GM21723 (cell line): ENCODE measurements around the gene SNX30.

Experiments
- ATAC-seq: cut with Tn5 transposase; IDR thresholded peaks from one replicate; pipeline ENCODE4 v1.9.1; 2021; ENCODE audit warnings: mild to moderate bottlenecking, moderate library complexity; ENCODE audit not compliant: unreplicated experiment

Gene SNX30

DNA sequence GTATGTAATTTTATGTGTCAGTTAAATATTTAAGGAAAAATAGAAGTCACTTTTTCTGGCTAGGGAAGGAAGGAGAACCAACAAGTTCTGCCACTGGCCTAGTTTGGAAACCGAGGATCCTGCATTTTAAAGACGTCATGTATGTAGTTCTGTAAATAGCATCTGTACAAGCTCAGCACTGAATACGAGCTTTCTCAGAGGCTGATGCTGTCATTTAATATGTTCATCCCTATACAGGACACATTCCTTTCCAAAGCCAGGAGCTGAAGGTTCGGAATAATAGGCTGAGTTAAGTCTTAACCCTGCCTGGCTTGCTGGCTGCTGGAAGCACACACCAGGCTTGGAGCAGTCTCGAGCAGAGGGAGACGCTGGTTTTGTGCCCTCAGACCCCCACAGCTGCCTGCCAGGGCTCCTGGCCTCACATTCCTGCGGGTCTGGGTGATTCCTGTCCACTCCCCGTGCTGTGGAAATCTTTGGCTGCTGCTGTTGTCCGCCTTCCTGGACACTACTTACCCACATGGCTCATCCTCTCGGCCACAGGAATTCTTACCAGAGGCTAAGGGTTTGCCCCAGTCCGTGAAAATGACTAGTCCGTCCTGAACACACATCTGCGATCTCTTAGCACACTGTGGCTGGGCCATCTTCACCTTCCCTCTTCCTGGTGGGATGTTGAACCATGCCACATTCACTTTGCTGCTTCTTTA, 103.5 kb downstream of the SNX30 start:
- ATAC-seq, result no peak

DNA sequence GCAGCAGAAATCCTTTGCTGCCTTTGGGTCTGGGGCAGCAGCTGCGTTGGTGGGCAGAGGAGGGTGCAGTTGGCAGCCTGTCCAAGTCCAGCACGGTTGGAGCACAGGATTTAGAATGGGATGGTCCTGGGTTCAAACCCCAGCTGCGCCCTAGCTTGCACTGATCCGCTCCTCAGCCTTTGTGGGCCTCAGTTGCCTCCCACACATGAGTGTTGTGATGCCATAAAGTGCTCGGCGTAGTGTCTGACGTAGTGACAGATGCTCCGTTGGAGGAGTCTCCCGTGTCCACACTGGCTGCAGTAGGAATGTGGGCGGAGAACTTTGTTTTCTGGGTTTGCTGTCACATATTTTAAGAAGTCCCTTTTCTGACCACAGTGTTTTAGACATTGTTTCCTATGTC, 104.1 kb downstream of the SNX30 start:
- ATAC-seq, result no peak

DNA sequence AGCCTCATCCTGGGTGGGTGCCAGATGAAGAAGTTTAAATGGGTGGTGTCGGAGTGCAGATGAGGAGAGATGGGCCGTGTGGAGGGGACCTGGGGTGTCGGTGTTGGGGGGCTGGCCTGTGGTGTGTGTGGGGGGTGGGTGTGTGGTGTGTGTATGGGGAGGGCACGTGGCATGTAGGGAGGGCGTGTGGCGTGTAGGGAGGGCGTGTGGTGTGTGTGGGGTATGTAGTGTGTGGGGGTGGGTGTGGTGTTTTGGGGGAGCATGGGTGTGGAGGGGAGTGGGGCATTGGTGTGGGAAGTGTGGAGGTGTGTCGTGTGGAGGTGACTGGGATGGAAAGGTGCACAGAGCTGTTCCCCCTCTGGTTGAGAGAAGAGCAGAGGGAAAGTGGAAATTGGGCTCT, 105.6 kb downstream of the SNX30 start:
- no peak for ATAC-seq

DNA sequence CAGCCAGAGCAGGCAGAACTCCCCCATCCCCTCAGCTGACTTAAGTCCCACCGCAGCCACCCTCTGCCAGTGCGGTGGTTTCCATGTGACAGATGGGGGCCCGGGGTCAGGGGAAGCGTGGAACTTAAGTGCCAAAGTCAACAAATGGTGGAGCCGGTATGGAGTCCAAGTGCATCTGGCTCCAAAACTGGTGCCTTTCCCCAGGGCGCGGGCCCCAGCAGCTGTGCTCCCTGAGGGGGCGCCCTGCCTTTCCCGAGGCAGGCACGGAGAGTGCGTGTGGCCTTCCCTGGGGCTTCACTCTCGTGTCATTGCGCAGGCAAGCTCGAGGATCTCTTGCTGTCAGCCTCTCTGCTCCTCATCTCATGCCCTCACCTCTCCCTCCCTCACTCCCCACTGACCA, 106.3 kb downstream of the SNX30 start:
- ATAC-seq, result no peak

DNA sequence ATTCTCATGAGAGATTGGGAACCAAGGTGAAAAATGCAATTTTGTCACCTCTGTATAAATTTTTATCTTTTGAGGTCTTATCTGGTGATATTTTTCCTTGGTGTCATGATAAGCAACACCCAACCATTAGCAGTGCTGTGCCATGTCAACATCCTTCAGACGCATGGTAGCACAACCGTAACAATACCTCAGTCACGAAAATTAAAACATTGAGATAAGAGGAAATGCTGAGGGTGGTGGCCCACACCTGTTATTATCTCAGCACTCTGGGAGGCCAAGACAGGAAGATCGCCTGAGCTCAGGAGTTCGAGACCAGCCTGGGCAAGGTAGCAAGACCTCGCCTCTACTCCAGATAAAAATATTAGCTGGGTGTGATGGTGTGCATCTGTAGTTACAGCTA, 107.4 kb downstream of the SNX30 start:
- no peak for ATAC-seq

DNA sequence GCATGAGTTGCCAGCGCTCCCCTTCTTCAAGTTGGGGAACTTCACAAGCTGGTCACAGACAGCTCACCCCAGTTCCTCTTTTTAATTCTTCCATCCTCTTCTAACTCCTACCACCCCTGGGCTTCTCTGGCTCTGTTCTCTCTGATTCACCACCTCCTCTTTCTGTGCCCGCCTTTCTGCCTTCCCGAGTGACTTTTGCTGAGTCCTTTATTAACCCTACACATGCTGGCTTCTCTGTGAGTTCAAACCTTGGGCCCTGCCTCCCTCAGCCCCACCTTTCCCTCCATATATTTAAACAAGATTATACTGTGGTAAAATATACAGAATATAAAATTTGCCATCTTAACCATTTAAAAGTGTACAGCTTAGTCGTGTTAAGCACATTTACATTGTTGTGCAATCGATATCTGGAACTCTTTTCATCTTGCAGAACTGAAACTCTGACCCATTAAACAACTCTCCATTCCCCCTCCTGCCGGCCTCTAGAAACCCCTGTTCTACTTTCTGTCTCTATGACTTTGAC, 108.1 kb downstream of the SNX30 start:
- peak; percentile 80 for ATAC-seq

DNA sequence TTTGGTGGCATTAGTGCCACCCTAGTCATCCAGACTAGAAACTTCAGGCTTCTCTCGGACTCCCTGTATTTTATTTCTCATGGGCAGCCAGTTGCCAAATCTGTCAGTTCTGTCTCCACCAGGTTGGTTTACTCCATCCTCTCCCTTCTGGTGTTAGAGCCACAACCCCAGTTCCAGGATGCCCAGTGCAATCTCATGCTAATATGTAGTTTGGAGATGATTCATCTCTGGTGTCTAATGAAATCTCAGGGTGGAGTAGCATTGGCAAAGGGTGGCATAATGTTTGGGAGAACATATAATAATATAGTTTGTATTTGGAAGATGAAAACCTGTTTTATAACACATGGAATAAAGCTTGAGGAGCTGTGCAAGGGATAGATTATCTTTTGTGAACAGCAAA, 109.9 kb downstream of the SNX30 start:
- no peak for ATAC-seq

DNA sequence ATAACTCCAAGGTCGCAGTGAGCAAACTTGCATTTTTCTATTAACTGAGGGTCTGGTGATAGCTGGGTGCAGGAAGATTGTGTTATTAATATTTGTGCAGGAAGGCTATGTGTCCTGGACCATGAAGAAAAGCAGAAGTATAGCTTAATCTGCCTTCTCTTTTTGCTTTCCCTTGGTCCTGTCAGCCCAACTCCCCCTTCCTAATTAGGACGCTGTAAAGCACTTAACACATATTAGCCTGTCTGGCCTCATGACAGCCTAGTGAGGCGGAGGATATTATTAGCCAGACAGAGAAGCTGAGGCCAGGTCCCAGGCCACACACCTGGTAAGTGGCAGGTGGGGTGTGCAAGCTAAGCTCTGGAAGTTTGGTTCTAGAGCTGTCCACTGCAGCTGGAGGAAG, 110.6 kb downstream of the SNX30 start:
- no peak for ATAC-seq

DNA sequence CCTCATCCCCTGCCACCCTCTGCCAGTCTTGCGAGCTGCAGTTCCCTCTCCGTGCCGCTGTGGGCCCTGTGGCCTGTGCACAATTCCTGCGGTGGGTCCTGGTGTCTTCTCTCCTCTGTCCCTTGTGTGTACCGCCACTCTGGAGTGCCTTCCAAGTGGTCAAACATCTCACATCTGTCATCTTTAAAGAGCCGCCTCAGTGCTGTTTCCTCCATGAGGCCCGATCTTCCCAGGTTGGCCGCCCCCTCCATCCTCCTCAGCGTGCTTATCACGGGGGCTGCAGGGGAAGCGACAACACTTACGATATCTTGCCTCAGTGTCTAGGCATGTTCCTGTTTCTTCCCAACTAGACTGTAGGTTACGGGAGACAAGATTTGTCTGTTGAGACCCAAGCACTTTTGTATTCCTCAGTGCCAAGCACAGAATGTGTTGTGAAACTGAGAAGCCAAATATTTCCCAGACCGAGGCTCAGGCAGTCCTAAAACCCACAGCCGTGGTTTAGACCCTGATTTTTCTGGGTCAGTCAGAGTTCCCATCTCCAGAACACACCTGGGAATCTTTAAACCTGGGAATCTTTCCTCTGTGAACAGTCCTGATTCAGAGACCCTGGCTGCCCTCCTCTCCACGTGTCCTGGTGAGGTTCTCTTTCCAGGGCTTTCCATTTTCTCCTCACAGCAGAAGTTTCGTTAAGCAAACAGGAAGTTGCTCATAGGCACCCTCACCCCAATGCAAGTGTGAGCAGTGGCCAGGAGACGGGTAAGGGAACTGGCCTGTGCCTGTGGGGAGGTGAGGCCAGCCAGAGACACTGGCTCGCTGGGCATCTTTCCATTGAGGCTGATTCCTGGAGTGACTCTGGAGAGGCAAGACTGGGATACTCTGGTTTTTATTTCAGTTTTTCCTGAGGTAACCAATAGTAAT, 111.3 kb downstream of the SNX30 start:
- no peak for ATAC-seq

DNA sequence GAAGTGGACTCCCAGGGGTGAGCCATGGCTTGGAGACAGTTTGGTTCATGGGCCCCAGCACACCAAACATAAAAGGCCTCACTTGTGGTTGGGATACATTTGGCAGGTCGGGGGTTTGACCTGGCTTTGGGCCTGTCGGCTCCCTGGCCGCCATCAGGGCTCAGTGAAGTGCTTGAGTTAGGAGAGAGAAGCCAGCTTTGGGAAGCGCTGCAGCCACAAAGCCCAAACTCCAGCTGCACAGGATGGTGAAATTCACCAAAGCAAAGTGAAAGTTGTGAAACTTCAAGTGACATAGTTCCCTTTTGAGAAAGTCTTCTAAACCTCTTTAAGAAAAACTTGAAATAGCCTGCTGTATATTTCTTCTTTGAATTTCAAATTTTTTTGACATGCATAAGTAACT, 112.7 kb downstream of the SNX30 start:
- peak; percentile 52 for ATAC-seq

DNA sequence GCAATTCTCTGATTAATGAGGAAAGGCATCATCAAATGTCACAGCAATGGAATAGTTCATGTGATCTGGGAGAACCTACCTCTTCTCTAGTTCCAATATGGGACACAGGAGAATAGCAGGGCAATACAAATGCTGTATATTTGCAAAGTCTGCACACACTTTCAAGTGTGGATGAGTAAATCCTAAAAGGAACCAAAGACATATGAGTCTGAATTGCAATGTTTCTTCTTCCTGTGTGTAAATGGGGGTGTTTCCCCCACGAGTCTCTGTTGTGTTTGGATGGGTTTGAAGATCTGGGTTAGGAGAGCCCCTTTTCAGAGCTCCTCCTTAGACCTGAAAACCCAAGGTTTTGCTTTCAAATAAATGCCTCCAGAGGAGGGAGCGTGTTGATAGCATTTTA, 113.2 kb downstream of the SNX30 start:
- no peak for ATAC-seq

DNA sequence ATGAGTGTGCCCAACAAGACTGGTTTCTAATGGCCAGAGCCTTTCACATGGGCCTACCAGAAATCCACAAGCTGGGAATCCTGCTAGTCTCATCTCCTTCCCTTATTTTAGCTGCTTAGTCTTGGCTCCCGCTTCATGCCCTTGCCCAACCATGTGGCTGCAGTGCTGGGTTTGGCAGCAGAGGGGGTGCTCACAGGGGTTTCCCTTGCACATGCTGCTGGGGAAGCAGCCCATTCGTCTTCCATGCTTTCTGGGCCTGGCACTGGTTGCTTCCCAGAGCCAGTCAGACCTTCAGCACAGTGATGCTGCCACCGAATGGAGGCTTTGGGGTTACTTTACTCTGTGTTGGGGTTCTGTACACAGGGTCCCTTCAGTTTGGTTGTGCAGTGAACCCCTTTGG, 113.8 kb downstream of the SNX30 start:
- no peak for ATAC-seq

DNA sequence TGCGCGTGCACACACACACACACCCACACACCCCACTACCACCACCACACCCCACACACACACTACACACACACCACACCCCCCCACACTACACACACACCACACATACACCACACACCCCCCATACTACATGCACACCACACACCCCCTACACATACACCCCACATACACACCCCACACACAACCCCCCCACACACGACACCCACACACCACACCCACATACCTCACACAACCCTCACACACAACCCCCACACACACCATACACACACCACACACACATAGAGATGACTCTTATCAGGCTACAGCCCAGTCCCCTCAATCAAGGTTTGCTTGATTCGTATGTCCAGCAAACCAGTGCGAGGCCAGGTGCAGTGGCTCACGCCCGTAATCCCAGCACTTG, 114.4 kb downstream of the SNX30 start:
- no peak for ATAC-seq

DNA sequence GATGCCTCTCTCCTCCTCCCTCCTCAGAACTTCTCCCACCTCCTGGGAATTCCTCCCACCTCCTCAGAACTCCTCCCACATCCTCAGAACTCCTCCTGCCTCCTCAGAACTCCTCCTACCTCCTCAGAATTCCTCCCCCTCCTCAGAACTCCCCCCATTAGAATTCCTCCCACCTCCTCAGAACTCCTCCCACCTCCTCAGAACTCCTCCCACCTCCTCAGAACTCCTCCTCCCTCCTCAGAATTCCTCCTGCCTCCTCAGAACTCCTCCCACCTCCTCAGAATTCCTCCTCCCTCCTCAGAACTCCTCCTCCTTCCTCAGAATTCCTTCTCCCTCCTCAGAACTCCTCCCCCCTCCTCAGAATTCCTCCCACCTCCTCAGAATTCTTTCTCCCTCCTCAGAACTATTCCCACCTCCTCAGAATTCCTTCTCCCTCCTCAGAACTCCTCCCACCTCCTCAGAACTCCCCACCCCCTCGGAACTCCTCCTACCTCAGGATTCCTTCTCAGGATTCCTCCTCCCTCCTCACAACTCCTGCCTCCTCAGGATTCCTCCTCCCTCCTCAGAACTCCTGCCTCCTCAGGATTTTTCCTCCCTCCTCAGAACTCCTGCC, 116.2 kb downstream of the SNX30 start:
- ATAC-seq, result no peak

DNA sequence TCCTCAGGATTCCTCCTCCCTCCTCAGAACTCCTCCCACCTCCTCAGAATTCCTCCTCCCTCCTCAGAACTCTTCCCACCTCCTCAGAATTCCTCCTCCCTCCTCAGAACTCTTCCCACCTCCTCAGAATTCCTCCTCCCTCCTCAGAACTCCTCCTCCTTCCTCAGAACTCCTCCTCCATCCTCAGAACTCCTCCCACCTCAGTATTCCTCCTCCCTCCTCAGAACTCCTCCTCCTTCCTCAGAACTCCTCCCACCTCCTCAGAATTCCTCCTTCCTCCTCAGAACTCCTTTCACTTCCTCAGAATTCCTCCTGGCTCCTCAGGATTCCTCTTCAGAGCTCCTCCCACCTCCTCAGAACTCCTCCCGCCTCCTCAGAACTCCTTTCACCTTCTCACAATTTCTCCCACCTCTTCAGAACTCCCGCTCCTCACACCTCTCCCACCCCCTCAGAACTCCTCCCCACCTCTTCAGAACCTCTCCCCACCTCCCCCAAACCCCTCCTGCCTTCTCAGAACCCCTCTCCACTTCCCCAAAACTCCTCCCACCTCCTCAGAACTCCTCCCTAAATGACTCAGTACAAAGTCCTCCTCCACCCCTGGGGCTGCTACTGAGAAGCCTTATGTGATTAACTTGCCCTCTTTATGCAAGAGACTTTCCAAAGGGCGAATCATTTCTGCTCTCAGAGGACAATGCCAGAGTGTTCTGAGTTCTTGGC, 116.9 kb downstream of the SNX30 start:
- ATAC-seq, result no peak

DNA sequence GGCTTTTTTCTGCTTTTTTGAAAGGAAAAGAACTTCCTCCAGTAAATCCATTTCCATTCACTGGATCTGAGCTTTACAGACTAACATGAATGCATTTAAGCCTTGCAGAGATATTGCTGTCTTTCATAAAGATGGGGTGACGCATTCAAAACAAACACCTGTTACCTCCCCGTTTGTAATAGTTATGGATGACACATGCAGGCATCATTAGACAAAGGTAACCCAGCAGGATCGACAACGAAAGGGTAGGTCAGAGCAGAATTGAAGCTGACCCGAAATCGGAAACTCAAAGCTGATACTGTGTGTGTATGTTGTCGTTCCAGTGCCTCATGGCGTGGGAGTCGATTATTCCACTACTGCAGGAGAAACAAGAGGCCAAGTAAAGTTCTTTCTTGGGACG, 117.9 kb downstream of the SNX30 start:
- no peak for ATAC-seq

DNA sequence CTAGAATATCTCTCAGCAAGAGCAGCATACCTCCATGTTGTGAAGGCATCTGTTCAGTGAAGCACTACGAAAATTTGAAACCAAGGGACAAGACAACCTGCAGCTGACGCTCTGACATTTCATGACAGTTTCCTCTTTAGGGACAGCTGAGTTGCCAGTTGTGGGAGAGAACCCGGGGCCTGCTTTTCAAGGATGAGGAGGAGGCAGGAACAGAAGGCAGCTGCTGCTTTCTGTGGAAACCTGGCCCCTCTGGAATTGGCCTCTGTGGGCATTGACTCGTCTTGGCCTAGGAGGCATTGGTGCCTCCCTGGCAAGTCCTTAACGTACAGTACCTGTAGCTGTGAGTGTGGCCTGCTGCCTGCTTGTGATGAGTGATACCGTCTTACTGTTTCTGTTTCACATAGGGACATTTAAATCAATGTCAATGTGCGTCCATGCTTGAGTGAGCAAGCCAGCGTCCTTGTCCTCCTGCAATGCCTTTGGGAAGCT, 118.5 kb downstream of the SNX30 start:
- no peak for ATAC-seq

DNA sequence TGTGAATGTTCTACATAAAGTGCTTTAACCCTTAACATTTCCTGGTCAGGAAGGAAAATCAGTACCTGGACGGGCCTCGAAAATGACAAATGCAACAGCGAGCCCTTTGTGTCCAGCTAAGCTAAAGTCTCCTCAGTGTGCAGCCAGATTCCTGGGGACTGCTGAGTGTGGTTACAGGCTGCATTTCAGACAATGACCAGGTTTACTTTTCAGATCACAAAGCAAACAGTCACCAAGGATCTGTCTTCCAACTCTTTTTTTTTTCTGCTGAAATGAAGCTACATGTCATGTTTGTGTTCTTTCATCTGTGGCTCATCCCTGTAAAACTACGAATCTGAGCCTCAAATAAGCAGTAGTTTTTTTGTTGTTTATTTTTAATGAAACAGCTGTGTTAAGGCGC, 119.4 kb downstream of the SNX30 start:
- ATAC-seq, result no peak

DNA sequence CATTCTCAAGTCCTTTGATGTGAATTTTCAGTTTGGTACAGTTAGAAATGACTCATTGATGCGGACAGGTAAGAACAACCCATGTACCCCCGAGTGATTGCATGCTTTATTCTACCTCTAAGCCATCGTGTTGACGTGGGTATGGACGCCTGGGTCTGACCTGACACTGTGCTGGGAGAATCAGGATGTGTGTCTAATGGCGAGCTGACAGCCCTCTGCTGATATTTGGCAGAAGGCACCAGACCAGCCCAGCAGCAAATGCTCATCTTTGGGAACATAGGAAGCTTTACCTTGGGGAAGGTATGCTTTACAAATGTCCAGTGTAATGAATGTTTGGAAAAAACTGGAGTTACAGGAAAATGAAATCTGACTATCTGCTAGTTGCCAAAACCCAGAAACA, 120.0 kb downstream of the SNX30 start:
- ATAC-seq, result no peak

DNA sequence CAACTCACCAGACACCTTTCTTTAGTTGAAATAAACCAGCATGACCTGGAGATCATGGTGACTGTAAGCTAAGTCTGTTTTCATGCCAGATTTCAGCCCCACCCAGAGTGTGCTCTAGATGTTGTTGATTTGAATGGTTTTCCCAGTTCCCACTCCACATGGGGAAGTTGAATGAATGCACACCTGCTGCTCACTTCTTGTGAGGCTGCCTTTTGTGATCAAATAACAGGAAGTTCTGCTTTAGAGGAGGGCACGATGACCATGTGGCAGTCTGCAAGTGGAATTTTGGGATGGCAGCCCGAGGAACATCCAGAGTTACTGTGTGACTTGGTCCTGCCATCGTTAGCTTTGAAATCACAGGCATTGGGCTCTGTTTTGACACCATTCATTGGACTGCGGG, 121.5 kb downstream of the SNX30 start:
- ATAC-seq, result no peak
